HL-60 (cell line): ENCODE data around the gene B3GALT4.

Experiments used
- DNase-seq, 2 experiments: peaks; one replicate each; pipeline ENCODE4 v3.0.0-alpha.2; 2010 to 2020; ENCODE audit warnings: low read depth in 1 of 2, low spot score in 1 of 2
- H3K27ac ChIP-seq: fragments of 250-450 bp; sonication (Bioruptor Pico); replicated peaks from 2 replicates; pipeline ENCODE4 v1.5.1; 2020; ENCODE audit warnings: mild to moderate bottlenecking, moderate library complexity
- H3K27me3 ChIP-seq: fragments of 250-450 bp; sonication (Bioruptor Pico); 2 replicates; pipeline ENCODE4 v1.5.1; 2021; ENCODE audit warnings: mild to moderate bottlenecking, moderate library complexity; ENCODE audit not compliant: insufficient read depth, poor library complexity, severe bottlenecking
- H3K4me3 ChIP-seq: replicated peaks from 2 replicates; pipeline ENCODE4 v1.5.1; 2011; ENCODE audit warnings: mild to moderate bottlenecking, control low read depth, low read length; ENCODE audit not compliant: insufficient read depth
- CTCF ChIP-seq: IDR thresholded peaks from one replicate; pipeline ENCODE4 v1.5.1; 2011; ENCODE audit warnings: low read length, control low read depth, inconsistent platforms; ENCODE audit not compliant: insufficient read depth
- GABPA ChIP-seq: IDR thresholded peaks from 2 replicates; pipeline ENCODE4 v1.6.1; 2012; ENCODE audit warnings: low read depth
- POLR2AphosphoS5 ChIP-seq: IDR thresholded peaks from 2 replicates; pipeline ENCODE4 v1.6.1; 2012; ENCODE audit warnings: low read depth
- REST ChIP-seq: IDR thresholded peaks from 2 replicates; pipeline ENCODE4 v1.6.1; 2012; ENCODE audit warnings: low read depth; ENCODE audit not compliant: insufficient replicate concordance
- SPI1 ChIP-seq: IDR thresholded peaks from 2 replicates; pipeline ENCODE4 v1.6.1; 2012; ENCODE audit warnings: low read depth, mild to moderate bottlenecking, borderline replicate concordance
- long read RNA-seq: library from polyadenylated mRNA; unstranded; transcript quantifications from one replicate; pipeline ENCODE4 v2.0.0, GENCODE V29; 2020

Gene B3GALT4
- long read RNA-seq, transcript B3GALT4-204 (1 exons, 1,694 nt): major isoform, 11 of 11 reads
- long read RNA-seq, partial matches to known transcripts: 0 of 11 reads
- long read RNA-seq, other reads (novel, unspliced or antisense): 0 of 11 reads

GRCh38 chr6:33276864-33277662 is at the start of gene B3GALT4:
Gene B3GALT4 (plus strand): TSS chr6:33277123. CDS start chr6:33277420, 297 bp downstream.
- TF ChIP-seq POLR2AphosphoS5 (peak; percentile 98), GABPA (peak; percentile 82), SPI1 (no peak)
- H3K4me3 ChIP-seq: peak within 1 kb of the TSS; percentile 36
- H3K27ac ChIP-seq: peak within 1 kb of the TSS; percentile 78
- peak; percentile 77 to 80 for DNase-seq
- no peaks in the 10 kb centered on the region for H3K27me3 ChIP-seq

GRCh38 chr6:33235221-33235634 is 41.7 kb upstream of the B3GALT4 start:
- TF ChIP-seq CTCF (no peak), SPI1 (no peak), REST (no peak), GABPA (no peak), POLR2AphosphoS5 (no peak)
- H3K4me3 ChIP-seq: no peak overlapping the region
- H3K27me3 ChIP-seq: no peaks in the 10 kb centered on the region
- H3K27ac ChIP-seq: no peak overlapping the region
- DNase-seq: no peak

GRCh38 chr6:33236328-33236727 is 40.6 kb upstream of the B3GALT4 start:
- TF ChIP-seq POLR2AphosphoS5 (no peak), GABPA (no peak), CTCF (no peak), SPI1 (no peak), REST (no peak)
- no peak overlapping the region for H3K27ac ChIP-seq
- H3K4me3 ChIP-seq: no peak overlapping the region
- no peak for DNase-seq
- no peaks in the 10 kb centered on the region for H3K27me3 ChIP-seq

GRCh38 chr6:33236852-33237251 is 40.1 kb upstream of the B3GALT4 start:
- Histone ChIP-seq H3K27ac (no peak overlapping the region), H3K27me3 (no peaks in the 10 kb centered on the region), H3K4me3 (no peak overlapping the region)
- TF ChIP-seq SPI1 (no peak), REST (no peak), GABPA (no peak), CTCF (no peak), POLR2AphosphoS5 (no peak)
- DNase-seq: no peak
